ENCODE measurements around the gene IQGAP2. TPM values are rescaled to one million over a fixed set of nuclear protein-coding genes. Genes with fewer than 3 reads are reported as not detected.

The IQGAP2 gene
- total and polyA plus RNA-seq, 2 of the 8 experiments (the other 6 are each of a cell fraction or from before 2014, with no cell fraction given): 19.7 to 66.0 TPM

- TF ChIP-seq RAD21 (IDR thresholded peaks at IDR 0.05 in 1 of 2, conservative IDR thresholded peaks at IDR 0.05 in 1 of 2; ENCODE audit: low read depth in 2 of 2, low read length in 2 of 2): peak; percentile 43 to 58; a peak in 3 of 4 replicates
- peak; percentile 27; the same call in 1 of the 2 replicates for TF ChIP-seq RBBP5 (IDR thresholded peaks at IDR 0.05; ENCODE audit: borderline replicate concordance, low read depth, low read length)
- no peak for TF ChIP-seq KDM5A (IDR thresholded peaks at IDR 0.05; ENCODE audit: low read length)
- TF ChIP-seq CHD2 (IDR thresholded peaks at IDR 0.05; ENCODE audit: low read length): no peak
- TF ChIP-seq PHF8 (conservative IDR thresholded peaks at IDR 0.05; ENCODE audit: low read depth, low read length): 0 out of 2 replicates have a peak, but pooled peaks have one; percentile 55
These were observed 312.8 kb downstream of the IQGAP2 start, which contains the start of gene F2R (continued) for GRCh38 chr5:76715736-76716455.

Measured in H1 (cell line).